SK-N-SH (cell line): ENCODE data around the gene GLYATL1B. TPM values are rescaled to one million over a fixed set of nuclear protein-coding genes. Genes with fewer than 3 reads are reported as not detected.
"Not testable (repeated sequence)": the region's sequence is repeated elsewhere in the genome, so short reads cannot be mapped to it uniquely, and the experiment has no call there.

Source experiments
- CTCF ChIA-PET: fragments of 300-600, 350-600 bp; formaldehyde crosslinking; extraction: SDS; loops from one replicate; lab custom pipeline; 2021; lab: Yijun Ruan, JAX
- POLR2A ChIA-PET: fragments of 350-600 bp; sonication (Branson Sonifier 250); formaldehyde crosslinking; extraction: SDS; loops from one replicate; lab custom pipeline; 2020; ENCODE audit warnings: antibody characterized with exemption, inconsistent platforms; lab: Yijun Ruan, JAX
- DNase-seq: peaks from one replicate; pipeline ENCODE4 v3.0.0; 2012
- H2AFZ ChIP-seq: fragments of 200-600 bp; sonication (generic); 2 replicates; pipeline ENCODE4 v1.8.1; 2016; ENCODE audit warnings: antibody characterized with exemption, mild to moderate bottlenecking, low read depth
- H3F3A ChIP-seq: fragments of 200-600 bp; sonication (generic); replicated peaks from 2 replicates; pipeline ENCODE3; 2016; ENCODE audit warnings: antibody characterized with exemption, mild to moderate bottlenecking; ENCODE audit not compliant: insufficient read depth
- H3K27ac ChIP-seq, 2 experiments: fragments of 200-500 bp in 1 of 2; fragments of 200-600 bp in 1 of 2; sonication (Bioruptor generic) in 1 of 2; sonication (generic), shearing (Covaris generic) in 1 of 2; 2 replicates each; pipeline versions ENCODE4 v1.5.1 to v1.6.1; 2014 to 2016; ENCODE audit warnings: low read depth in 2 of 2, inconsistent platforms in 1 of 2, low read length in 1 of 2, mild to moderate bottlenecking in 1 of 2, mixed read lengths in 1 of 2
- H3K27me3 ChIP-seq: fragments of 200-600 bp; sonication (generic), shearing (Covaris generic); 2 replicates; pipeline ENCODE4 v1.6.1; 2016; ENCODE audit warnings: mixed run types; ENCODE audit not compliant: insufficient read depth
- H3K36me3 ChIP-seq, 2 experiments: fragments of 200-500 bp in 1 of 2; fragments of 200-600 bp in 1 of 2; sonication (Bioruptor generic) in 1 of 2; sonication (generic) in 1 of 2; replicated peaks in 1 of 2; 2 replicates each; pipeline versions ENCODE3 to v1.5.1; 2014 to 2016; ENCODE audit warnings: low read length in 1 of 2, mild to moderate bottlenecking in 1 of 2; ENCODE audit not compliant: insufficient read depth in 2 of 2, control insufficient read depth in 1 of 2
- H3K4me1 ChIP-seq, 2 experiments: fragments of 200-500 bp in 1 of 2; fragments of 200-600 bp in 1 of 2; sonication (Bioruptor generic) in 1 of 2; sonication (generic), shearing (Covaris generic) in 1 of 2; 2 replicates each; pipeline versions ENCODE4 v1.5.1 to v1.6.1; 2014 to 2016; ENCODE audit warnings: low read depth in 1 of 2, low read length in 1 of 2, mixed run types in 1 of 2; ENCODE audit not compliant: insufficient read depth in 2 of 2, control insufficient read depth in 1 of 2
- H3K4me2 ChIP-seq: fragments of 200-600 bp; sonication (generic), shearing (Covaris generic); 2 replicates; pipeline ENCODE4 v1.6.1; 2017; ENCODE audit warnings: mixed run types
- H3K4me3 ChIP-seq, 2 experiments: fragments of 200-500 bp in 1 of 2; fragments of 200-600 bp in 1 of 2; sonication (Bioruptor generic) in 1 of 2; sonication (generic), shearing (Covaris generic) in 1 of 2; 2 replicates each; pipeline versions ENCODE4 v1.5.1 to v1.8.1; 2014 to 2016; ENCODE audit warnings: low read depth in 2 of 2, inconsistent platforms in 1 of 2, low read length in 1 of 2, mild to moderate bottlenecking in 1 of 2, mixed read lengths in 1 of 2, moderate library complexity in 1 of 2
- H3K79me2 ChIP-seq: fragments of 200-600 bp; sonication (generic); 2 replicates; pipeline ENCODE4 v1.8.1; 2017; ENCODE audit warnings: mild to moderate bottlenecking; ENCODE audit not compliant: insufficient read depth
- H3K9ac ChIP-seq: fragments of 200-600 bp; sonication (generic); 2 replicates; pipeline ENCODE4 v1.6.1; 2017; ENCODE audit warnings: mixed run types
- H3K9me2 ChIP-seq: fragments of 200-600 bp; sonication (generic); 2 replicates; pipeline ENCODE4 v1.6.1; 2017; ENCODE audit warnings: mixed run types
- H3K9me3 ChIP-seq: fragments of 200-600 bp; sonication (generic); 2 replicates; pipeline ENCODE4 v1.6.1; 2017; ENCODE audit warnings: mixed run types, mild to moderate bottlenecking, moderate library complexity
- H4K20me1 ChIP-seq: fragments of 200-600 bp; sonication (generic); 2 replicates; pipeline ENCODE4 v1.6.1; 2017; ENCODE audit warnings: mild to moderate bottlenecking, mixed run types; ENCODE audit not compliant: insufficient read depth
- CTCF ChIP-seq: fragments of 200-600 bp; sonication (generic); IDR thresholded peaks from 2 replicates; pipeline ENCODE4 v1.6.1; 2017; ENCODE audit warnings: antibody characterized with exemption, mild to moderate bottlenecking, moderate library complexity
- GABPA ChIP-seq: IDR thresholded peaks from 2 replicates; pipeline ENCODE4 v1.4.0; 2012; ENCODE audit warnings: low read depth, mild to moderate bottlenecking
- PBX3 ChIP-seq: IDR thresholded peaks from 2 replicates; pipeline ENCODE4; 2012
- RAD21 ChIP-seq: IDR thresholded peaks from 2 replicates; pipeline ENCODE4 v1.6.1; 2012; ENCODE audit warnings: mild to moderate bottlenecking, low read length
- SMC3 ChIP-seq: IDR thresholded peaks from 2 replicates; pipeline ENCODE4 v1.6.1; 2012; ENCODE audit warnings: low read depth, low read length, improper control_type of control experiment
- WGBS: methylation state at CpG from one replicate; pipeline ENCODE4 v1.1.6; 2017; ENCODE audit warnings: low lambda C conversion rate; 5-methylcytosine and 5-hydroxymethylcytosine counted together
- polyA plus RNA-seq, 3 experiments: library from polyadenylated mRNA; depleted of rRNA; stranded (reverse); fragments of >200 nt; gene quantifications; 2 replicates each; pipeline ENCODE4 v1.2.3, GENCODE V29; 2012

The GLYATL1B gene
- polyA plus RNA-seq, 1 of the 3 experiments (the other 2 are of a cell fraction), result not detected

GRCh38 chr11:59058120-59059033 is 27.7 kb upstream of the GLYATL1B start:
- CTCF ChIA-PET, result interaction anchor here (0.6 to 2.0 kb wide), 13 partner anchors 8 to 494 kb away, joined by 3 to 12 read pairs (median 3); partner anchors contain the start of gene DTX4

GRCh38 chr11:59060096-59060495 is 26.0 kb upstream of the GLYATL1B start:
- WGBS, result 10% methylated on average over 3 of the region's 3 CpGs

More at GRCh38 chr11:59058120-59059033, 27.7 kb upstream of the GLYATL1B start:
- WGBS, result 7% methylated on average over 27 of the region's 27 CpGs
- H3K9me3 ChIP-seq, H3K79me2 ChIP-seq, H3K4me1 ChIP-seq, H3K36me3 ChIP-seq, H3K27ac ChIP-seq, H3F3A ChIP-seq, POLR2A ChIA-PET, H4K20me1 ChIP-seq, H3K9me2 ChIP-seq, H3K9ac ChIP-seq: not testable (repeated sequence)
- peak overlapping the region; percentile 65; the same call in 1 of the 2 replicates for H2AFZ ChIP-seq
- H3K27me3 ChIP-seq, result peaks cover 35% of the 10 kb centered on the region
- peak; percentile 75 for DNase-seq
- peak overlapping the region; percentile 31 to 57 for H3K4me3 ChIP-seq
- peak overlapping the region; percentile 71 for H3K4me2 ChIP-seq
- TF ChIP-seq PBX3 (peak; percentile 97), CTCF (peak; percentile 75), RAD21 (peak; percentile 69), SMC3 (peak; percentile 51), GABPA (peak; percentile 29; the same call in 1 of the 2 replicates)

More at GRCh38 chr11:59060096-59060495, 26.0 kb upstream of the GLYATL1B start:
- H3K79me2 ChIP-seq, H2AFZ ChIP-seq, H3F3A ChIP-seq, H3K4me3 ChIP-seq, H3K36me3 ChIP-seq, H3K9ac ChIP-seq, H3K9me3 ChIP-seq, DNase-seq, H3K4me1 ChIP-seq, H4K20me1 ChIP-seq, H3K4me2 ChIP-seq, H3K27ac ChIP-seq, H3K9me2 ChIP-seq, POLR2A ChIA-PET: not testable (repeated sequence)
- peaks cover 52% of the 10 kb centered on the region for H3K27me3 ChIP-seq
- CTCF ChIA-PET, result interaction anchor here (2.1 kb wide), 1 partner anchor 76 kb away, joined by 9 read pairs; no protein-coding TSS in a partner anchor
